Kidney glomerular epithelial cell (primary cell): Measurements from ENCODE around the gene SCFD2.

Source experiments
- DNase-seq: peaks from one replicate; lab custom pipeline; 2025; lab: John Stamatoyannopoulos, UW

The SCFD2 gene

GRCh38 chr4:52926196-52926974 is 439.5 kb downstream of the SCFD2 start:
- no peak for DNase-seq

- DNase-seq: no peak
Measured at GRCh38 chr4:52925531-52925968, 440.3 kb downstream of the SCFD2 start.

GRCh38 chr4:52919461-52919860 is 446.4 kb downstream of the SCFD2 start:
- no peak for DNase-seq

- no peak for DNase-seq
Measured at GRCh38 chr4:52917817-52918216, 448.0 kb downstream of the SCFD2 start.

- no peak for DNase-seq
Measured at GRCh38 chr4:52915730-52916300, 450.0 kb downstream of the SCFD2 start.

- DNase-seq: no peak
Measured at GRCh38 chr4:52915191-52915590, 450.7 kb downstream of the SCFD2 start.

- DNase-seq: no peak
Measured at GRCh38 chr4:52914051-52914605, 451.7 kb downstream of the SCFD2 start.

GRCh38 chr4:52912608-52913007 is 453.3 kb downstream of the SCFD2 start:
- no peak for DNase-seq

- DNase-seq: peak; percentile 50
Measured at GRCh38 chr4:52911684-52912294, 454.1 kb downstream of the SCFD2 start.

GRCh38 chr4:52910115-52910514 is 455.7 kb downstream of the SCFD2 start:
- no peak for DNase-seq

GRCh38 chr4:52907510-52907909 is 458.4 kb downstream of the SCFD2 start:
- DNase-seq: no peak

GRCh38 chr4:52904421-52904820 is 461.4 kb downstream of the SCFD2 start:
- DNase-seq: peak; percentile 37

GRCh38 chr4:52903273-52903672 is 462.6 kb downstream of the SCFD2 start:
- DNase-seq: no peak

- DNase-seq: no peak
Measured at GRCh38 chr4:52894443-52894842, 471.4 kb downstream of the SCFD2 start.

GRCh38 chr4:52892880-52893279 is 473.0 kb downstream of the SCFD2 start:
- DNase-seq: no peak

- no peak for DNase-seq
Measured at GRCh38 chr4:52891743-52892142, 474.1 kb downstream of the SCFD2 start.

GRCh38 chr4:52890521-52890791 is 475.4 kb downstream of the SCFD2 start:
- DNase-seq: no peak

GRCh38 chr4:52889778-52890520 is 475.9 kb downstream of the SCFD2 start:
- DNase-seq: no peak

- no peak for DNase-seq
Measured at GRCh38 chr4:52889354-52889753, 476.5 kb downstream of the SCFD2 start.

- no peak for DNase-seq
Measured at GRCh38 chr4:52884994-52885393, 480.9 kb downstream of the SCFD2 start.

GRCh38 chr4:52883707-52884669 is 481.9 kb downstream of the SCFD2 start:
- DNase-seq: no peak
